Neural cell (in vitro differentiated cells): ENCODE measurements around the gene LBX2. TPM values are rescaled to one million over a fixed set of nuclear protein-coding genes. Genes with fewer than 3 reads are reported as not detected.

Experiments used
- H2AFZ ChIP-seq: fragments of 200-600, 300-800 bp; sonication (generic), shearing (Covaris generic); 2 replicates; pipeline ENCODE4 v1.6.0; 2014; ENCODE audit warnings: low read depth, mild to moderate bottlenecking, antibody characterized with exemption, low read length, moderate library complexity
- H3F3A ChIP-seq: fragments of 200-600 bp; shearing (Covaris generic); 2 replicates; pipeline ENCODE4 v1.6.1; 2016; ENCODE audit warnings: mild to moderate bottlenecking, moderate library complexity, mixed read lengths, antibody characterized with exemption, low read length; ENCODE audit not compliant: insufficient read depth, poor library complexity, severe bottlenecking
- H3K27ac ChIP-seq: fragments of 200-600, 300-800 bp; sonication (generic), shearing (Covaris generic); 2 replicates; pipeline ENCODE4 v1.5.1; 2014; ENCODE audit warnings: mild to moderate bottlenecking, low read length, moderate library complexity
- H3K27me3 ChIP-seq: fragments of 300-800, 200-600 bp; sonication (generic), shearing (Covaris generic); 2 replicates; pipeline ENCODE4 v1.6.0; 2014; ENCODE audit warnings: mild to moderate bottlenecking, low read depth, low read length, moderate library complexity; ENCODE audit not compliant: insufficient read depth
- H3K36me3 ChIP-seq: fragments of 300-800, 200-600 bp; sonication (generic), shearing (Covaris generic); 2 replicates; pipeline ENCODE4 v1.5.1; 2014; ENCODE audit warnings: mild to moderate bottlenecking, antibody characterized with exemption, low read length, moderate library complexity; ENCODE audit not compliant: insufficient read depth
- H3K4me2 ChIP-seq: fragments of 300-800, 200-600 bp; sonication (generic), shearing (Covaris generic); 2 replicates; pipeline ENCODE4 v1.6.0; 2014; ENCODE audit warnings: mild to moderate bottlenecking, low read length
- H3K4me3 ChIP-seq: fragments of 300-800, 200-600 bp; sonication (generic), shearing (Covaris generic); 2 replicates; pipeline ENCODE4 v1.5.1; 2014; ENCODE audit warnings: mild to moderate bottlenecking, low read length, moderate library complexity
- H3K79me2 ChIP-seq: fragments of 200-600 bp; shearing (Covaris generic); replicated peaks from 2 replicates; pipeline ENCODE4 v1.6.0; 2014; ENCODE audit warnings: mild to moderate bottlenecking, low read length, moderate library complexity; ENCODE audit not compliant: insufficient read depth
- H3K9ac ChIP-seq: fragments of 300-800, 200-600 bp; sonication (generic), shearing (Covaris generic); 2 replicates; pipeline ENCODE4 v1.6.1; 2016; ENCODE audit warnings: mild to moderate bottlenecking, low read length, mixed read lengths
- H3K9me2 ChIP-seq: fragments of 200-600 bp; shearing (Covaris generic); 2 replicates; pipeline ENCODE4 v1.6.1; 2016; ENCODE audit warnings: mild to moderate bottlenecking, low read length, mixed read lengths; ENCODE audit not compliant: insufficient read depth
- H3K9me3 ChIP-seq: fragments of 200-600, 300-800 bp; sonication (generic), shearing (Covaris generic); 2 replicates; pipeline ENCODE4 v1.6.1; 2016; ENCODE audit warnings: mild to moderate bottlenecking, mixed run types, low read length, moderate library complexity, mixed read lengths
- H4K20me1 ChIP-seq: fragments of 200-600 bp; shearing (Covaris generic); 2 replicates; pipeline ENCODE4 v1.6.1; 2016; ENCODE audit warnings: mild to moderate bottlenecking, mixed run types; ENCODE audit not compliant: insufficient read depth
- EP300 ChIP-seq: fragments of 450-650 bp; conservative IDR thresholded peaks from 2 replicates; pipeline ENCODE4 v1.6.1; 2014; ENCODE audit warnings: antibody characterized with exemption, mild to moderate bottlenecking, moderate library complexity; ENCODE audit not compliant: poor library complexity, severe bottlenecking
- EZH2 ChIP-seq: fragments of 200-600, 300-800 bp; shearing (Covaris generic), sonication (generic); IDR thresholded peaks from 2 replicates; pipeline ENCODE4 v1.6.1; 2014; ENCODE audit warnings: antibody characterized with exemption, low read length, borderline replicate concordance, mild to moderate bottlenecking; ENCODE audit not compliant: insufficient read depth, poor library complexity, severe bottlenecking
- MXI1 ChIP-seq: fragments of 450-650 bp; conservative IDR thresholded peaks from 2 replicates; pipeline ENCODE4 v1.6.1; 2014; ENCODE audit warnings: antibody characterized with exemption, mild to moderate bottlenecking; ENCODE audit not compliant: poor library complexity, severe bottlenecking
- POLR2AphosphoS5 ChIP-seq: IDR thresholded peaks from 2 replicates; pipeline ENCODE4 v1.6.1; 2012
- RAD21 ChIP-seq: fragments of 450-650 bp; conservative IDR thresholded peaks from 2 replicates; pipeline ENCODE4 v1.6.1; 2014; ENCODE audit warnings: antibody characterized with exemption, mild to moderate bottlenecking, moderate library complexity
- SMC3 ChIP-seq: fragments of 450-650 bp; conservative IDR thresholded peaks from 2 replicates; pipeline ENCODE4 v1.6.1; 2014; ENCODE audit warnings: antibody characterized with exemption, mild to moderate bottlenecking, moderate library complexity; ENCODE audit not compliant: poor library complexity
- TAF1 ChIP-seq: IDR thresholded peaks from 2 replicates; pipeline ENCODE4 v1.6.1; 2012; ENCODE audit warnings: low read depth
- polyA plus RNA-seq: library from polyadenylated mRNA; depleted of rRNA; stranded (reverse); fragments of >200 nt; gene quantifications from 2 replicates; pipeline ENCODE4 v1.2.3, GENCODE V29; 2014
- TF ChIP-seq, protein P1 (sequence below): fragments of 450-650 bp; IDR thresholded peaks from 2 replicates; pipeline ENCODE4 v1.5.1; 2014; ENCODE audit warnings: antibody characterized with exemption, mild to moderate bottlenecking, moderate library complexity; ENCODE audit not compliant: poor library complexity, severe bottlenecking
- TF ChIP-seq, protein P2 (sequence below): IDR thresholded peaks from 2 replicates; pipeline ENCODE4 v1.6.1; 2012; ENCODE audit warnings: borderline replicate concordance

LBX2 gene
- polyA plus RNA-seq, 1 donor from 2014 or later, result not detected

DNA sequence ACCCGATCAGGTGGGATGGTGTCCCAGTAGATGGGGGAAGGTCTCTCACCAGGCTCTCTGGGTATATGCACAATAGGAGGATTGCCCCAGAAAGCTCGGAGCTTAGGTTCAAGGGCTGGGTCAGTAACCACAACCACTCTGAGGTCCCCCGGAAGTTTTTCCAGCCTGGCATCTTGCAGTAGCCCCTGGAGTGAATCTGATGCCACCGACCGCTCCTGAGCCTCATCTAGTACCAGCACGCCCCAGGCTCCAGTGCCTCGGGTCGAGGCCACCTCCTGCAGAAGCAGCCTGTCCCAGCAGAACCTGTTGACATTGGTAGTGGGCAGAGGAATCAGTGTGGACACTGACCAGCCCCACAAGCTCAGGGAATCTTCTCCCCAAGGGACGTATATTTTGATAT, 24.6 kb upstream of the LBX2 start:
- TF ChIP-seq, protein P1, sequence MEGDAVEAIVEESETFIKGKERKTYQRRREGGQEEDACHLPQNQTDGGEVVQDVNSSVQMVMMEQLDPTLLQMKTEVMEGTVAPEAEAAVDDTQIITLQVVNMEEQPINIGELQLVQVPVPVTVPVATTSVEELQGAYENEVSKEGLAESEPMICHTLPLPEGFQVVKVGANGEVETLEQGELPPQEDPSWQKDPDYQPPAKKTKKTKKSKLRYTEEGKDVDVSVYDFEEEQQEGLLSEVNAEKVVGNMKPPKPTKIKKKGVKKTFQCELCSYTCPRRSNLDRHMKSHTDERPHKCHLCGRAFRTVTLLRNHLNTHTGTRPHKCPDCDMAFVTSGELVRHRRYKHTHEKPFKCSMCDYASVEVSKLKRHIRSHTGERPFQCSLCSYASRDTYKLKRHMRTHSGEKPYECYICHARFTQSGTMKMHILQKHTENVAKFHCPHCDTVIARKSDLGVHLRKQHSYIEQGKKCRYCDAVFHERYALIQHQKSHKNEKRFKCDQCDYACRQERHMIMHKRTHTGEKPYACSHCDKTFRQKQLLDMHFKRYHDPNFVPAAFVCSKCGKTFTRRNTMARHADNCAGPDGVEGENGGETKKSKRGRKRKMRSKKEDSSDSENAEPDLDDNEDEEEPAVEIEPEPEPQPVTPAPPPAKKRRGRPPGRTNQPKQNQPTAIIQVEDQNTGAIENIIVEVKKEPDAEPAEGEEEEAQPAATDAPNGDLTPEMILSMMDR, result no peak
- TF ChIP-seq EP300 (no peak), POLR2AphosphoS5 (no peak), SMC3 (no peak), RAD21 (no peak), TAF1 (no peak), EZH2 (no peak), MXI1 (no peak)
- TF ChIP-seq, protein P2, sequence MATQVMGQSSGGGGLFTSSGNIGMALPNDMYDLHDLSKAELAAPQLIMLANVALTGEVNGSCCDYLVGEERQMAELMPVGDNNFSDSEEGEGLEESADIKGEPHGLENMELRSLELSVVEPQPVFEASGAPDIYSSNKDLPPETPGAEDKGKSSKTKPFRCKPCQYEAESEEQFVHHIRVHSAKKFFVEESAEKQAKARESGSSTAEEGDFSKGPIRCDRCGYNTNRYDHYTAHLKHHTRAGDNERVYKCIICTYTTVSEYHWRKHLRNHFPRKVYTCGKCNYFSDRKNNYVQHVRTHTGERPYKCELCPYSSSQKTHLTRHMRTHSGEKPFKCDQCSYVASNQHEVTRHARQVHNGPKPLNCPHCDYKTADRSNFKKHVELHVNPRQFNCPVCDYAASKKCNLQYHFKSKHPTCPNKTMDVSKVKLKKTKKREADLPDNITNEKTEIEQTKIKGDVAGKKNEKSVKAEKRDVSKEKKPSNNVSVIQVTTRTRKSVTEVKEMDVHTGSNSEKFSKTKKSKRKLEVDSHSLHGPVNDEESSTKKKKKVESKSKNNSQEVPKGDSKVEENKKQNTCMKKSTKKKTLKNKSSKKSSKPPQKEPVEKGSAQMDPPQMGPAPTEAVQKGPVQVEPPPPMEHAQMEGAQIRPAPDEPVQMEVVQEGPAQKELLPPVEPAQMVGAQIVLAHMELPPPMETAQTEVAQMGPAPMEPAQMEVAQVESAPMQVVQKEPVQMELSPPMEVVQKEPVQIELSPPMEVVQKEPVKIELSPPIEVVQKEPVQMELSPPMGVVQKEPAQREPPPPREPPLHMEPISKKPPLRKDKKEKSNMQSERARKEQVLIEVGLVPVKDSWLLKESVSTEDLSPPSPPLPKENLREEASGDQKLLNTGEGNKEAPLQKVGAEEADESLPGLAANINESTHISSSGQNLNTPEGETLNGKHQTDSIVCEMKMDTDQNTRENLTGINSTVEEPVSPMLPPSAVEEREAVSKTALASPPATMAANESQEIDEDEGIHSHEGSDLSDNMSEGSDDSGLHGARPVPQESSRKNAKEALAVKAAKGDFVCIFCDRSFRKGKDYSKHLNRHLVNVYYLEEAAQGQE, result no peak
- Histone ChIP-seq H3K4me3 (no peak overlapping the region), H3F3A (no peaks in the 10 kb centered on the region), H3K9ac (no peak overlapping the region), H3K4me2 (no peak overlapping the region), H2AFZ (no peak overlapping the region), H4K20me1 (no peaks in the 10 kb centered on the region), H3K9me3 (no peaks in the 10 kb centered on the region), H3K27ac (no peak overlapping the region), H3K79me2 (peaks cover 9% of the 10 kb centered on the region), H3K36me3 (no peaks in the 10 kb centered on the region), H3K27me3 (peaks cover 33% of the 10 kb centered on the region), H3K9me2 (no peaks in the 10 kb centered on the region)

DNA sequence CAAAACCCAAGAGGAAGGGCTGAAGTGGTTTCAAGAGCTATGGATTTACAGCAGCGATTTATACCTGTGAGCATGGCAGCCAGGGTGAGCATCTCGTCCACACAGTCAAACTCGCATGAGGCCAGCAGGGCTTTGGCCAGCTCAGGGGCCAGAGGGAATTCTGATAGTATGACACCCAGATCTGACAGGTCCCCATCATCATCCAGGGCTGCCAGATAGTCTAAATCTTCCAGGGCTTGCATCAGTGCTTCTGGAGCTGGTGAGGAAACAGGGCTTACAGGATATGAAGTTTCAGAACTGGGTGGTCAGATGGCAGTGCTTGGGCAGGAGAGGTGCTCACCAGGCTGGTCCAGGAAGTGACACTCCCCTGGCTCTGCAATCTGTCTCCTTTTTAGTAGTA, 23.1 kb upstream of the LBX2 start:
- no peak overlapping the region for H2AFZ ChIP-seq
- no peaks in the 10 kb centered on the region for H3K36me3 ChIP-seq
- no peaks in the 10 kb centered on the region for H3F3A ChIP-seq
- no peak overlapping the region for H3K4me3 ChIP-seq
- no peaks in the 10 kb centered on the region for H3K9me3 ChIP-seq
- no peak overlapping the region for H3K4me2 ChIP-seq
- peaks cover 48% of the 10 kb centered on the region for H3K27me3 ChIP-seq
- no peaks in the 10 kb centered on the region for H3K79me2 ChIP-seq
- no peak overlapping the region for H3K9ac ChIP-seq
- H3K27ac ChIP-seq, result no peak overlapping the region
- no peak for TF ChIP-seq SMC3
- TF ChIP-seq TAF1, result no peak
- TF ChIP-seq EP300, result no peak
- TF ChIP-seq RAD21, result no peak
- TF ChIP-seq, protein P1, result no peak
- TF ChIP-seq EZH2, result no peak
- TF ChIP-seq, protein P2, result no peak
- TF ChIP-seq POLR2AphosphoS5, result no peak
- no peak for TF ChIP-seq MXI1
- H4K20me1 ChIP-seq, result no peaks in the 10 kb centered on the region
- H3K9me2 ChIP-seq, result no peaks in the 10 kb centered on the region
